ENCODE data around the gene PHYH. TPM values are rescaled to one million over a fixed set of nuclear protein-coding genes. Genes with fewer than 3 reads are reported as not detected.

Gene PHYH
- total RNA-seq = 10 to 100 TPM; 10.9 to 26.6 (median 17.3) TPM

DNA sequence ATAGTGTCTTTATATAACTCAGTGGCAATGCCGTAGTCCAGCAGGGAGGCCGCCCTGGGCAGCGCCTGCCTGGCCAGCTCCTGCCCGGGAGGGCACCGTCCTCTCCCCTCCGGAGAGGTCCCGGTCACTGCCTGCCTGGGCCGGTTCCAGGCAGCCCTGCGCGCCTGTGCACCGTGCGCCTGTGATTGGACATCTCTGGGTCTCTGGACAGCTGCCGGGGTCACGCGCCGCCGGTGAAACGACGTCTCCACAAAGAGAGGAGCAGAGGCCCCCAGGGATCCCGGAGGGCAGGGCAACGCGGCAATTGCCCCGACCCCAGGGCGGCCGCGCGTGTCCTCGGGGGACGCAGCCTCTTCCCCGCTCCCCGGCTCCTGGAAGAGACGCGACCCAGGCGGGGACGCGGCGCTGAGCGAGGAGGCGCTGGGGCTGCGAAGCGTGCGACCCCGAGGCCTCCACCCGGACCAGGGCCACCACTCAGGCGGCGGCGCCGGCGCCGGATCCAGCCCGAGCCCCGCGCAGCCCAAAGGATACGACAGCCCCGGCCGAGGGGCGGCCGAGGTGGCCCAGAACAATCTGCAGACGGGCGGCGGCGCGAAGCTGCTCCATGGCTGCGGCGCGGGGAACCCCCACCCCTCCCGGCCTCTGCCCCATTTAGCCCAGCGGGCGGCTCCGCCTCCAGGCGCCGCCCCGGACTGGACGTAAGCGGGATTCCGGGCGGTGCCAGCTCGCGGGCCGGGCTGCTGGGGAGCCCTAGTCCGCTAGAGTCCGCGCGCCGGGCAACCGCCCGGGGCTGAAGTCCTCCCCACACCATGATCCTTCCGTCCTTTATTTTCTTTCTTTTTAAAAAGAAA, at the start of gene PHYH:
Gene PHYH (minus strand): TSS at position 628 of the 851 bp plus-strand sequence. CDS start 22 bp downstream, at position 606.
- peak within 1 kb of the TSS; percentile 82 for H3K4me3 ChIP-seq (ENCODE audit: low read depth, poor library complexity, severe bottlenecking)
- intact Hi-C loops (cut with DNase I; ENCODE audit: low total_unique reads) = loop anchor here (1.0 kb wide), 1 partner anchor 47 kb away; no protein-coding TSS in a partner anchor
- TF ChIP-seq, protein P1, sequence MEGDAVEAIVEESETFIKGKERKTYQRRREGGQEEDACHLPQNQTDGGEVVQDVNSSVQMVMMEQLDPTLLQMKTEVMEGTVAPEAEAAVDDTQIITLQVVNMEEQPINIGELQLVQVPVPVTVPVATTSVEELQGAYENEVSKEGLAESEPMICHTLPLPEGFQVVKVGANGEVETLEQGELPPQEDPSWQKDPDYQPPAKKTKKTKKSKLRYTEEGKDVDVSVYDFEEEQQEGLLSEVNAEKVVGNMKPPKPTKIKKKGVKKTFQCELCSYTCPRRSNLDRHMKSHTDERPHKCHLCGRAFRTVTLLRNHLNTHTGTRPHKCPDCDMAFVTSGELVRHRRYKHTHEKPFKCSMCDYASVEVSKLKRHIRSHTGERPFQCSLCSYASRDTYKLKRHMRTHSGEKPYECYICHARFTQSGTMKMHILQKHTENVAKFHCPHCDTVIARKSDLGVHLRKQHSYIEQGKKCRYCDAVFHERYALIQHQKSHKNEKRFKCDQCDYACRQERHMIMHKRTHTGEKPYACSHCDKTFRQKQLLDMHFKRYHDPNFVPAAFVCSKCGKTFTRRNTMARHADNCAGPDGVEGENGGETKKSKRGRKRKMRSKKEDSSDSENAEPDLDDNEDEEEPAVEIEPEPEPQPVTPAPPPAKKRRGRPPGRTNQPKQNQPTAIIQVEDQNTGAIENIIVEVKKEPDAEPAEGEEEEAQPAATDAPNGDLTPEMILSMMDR (IDR thresholded peaks at IDR 0.05) = no peak
- TF ChIP-seq POLR2A (IDR thresholded peaks at IDR 0.05) = peak in 1 of 2 donors; percentile 51
- peak; percentile 80 to 98 for DNase-seq (ENCODE audit: low spot score in 2 of 2)
- WGBS, 2 donors = 1 to 2% methylated on average over 24 to 25 of the region's 88 CpGs

DNA sequence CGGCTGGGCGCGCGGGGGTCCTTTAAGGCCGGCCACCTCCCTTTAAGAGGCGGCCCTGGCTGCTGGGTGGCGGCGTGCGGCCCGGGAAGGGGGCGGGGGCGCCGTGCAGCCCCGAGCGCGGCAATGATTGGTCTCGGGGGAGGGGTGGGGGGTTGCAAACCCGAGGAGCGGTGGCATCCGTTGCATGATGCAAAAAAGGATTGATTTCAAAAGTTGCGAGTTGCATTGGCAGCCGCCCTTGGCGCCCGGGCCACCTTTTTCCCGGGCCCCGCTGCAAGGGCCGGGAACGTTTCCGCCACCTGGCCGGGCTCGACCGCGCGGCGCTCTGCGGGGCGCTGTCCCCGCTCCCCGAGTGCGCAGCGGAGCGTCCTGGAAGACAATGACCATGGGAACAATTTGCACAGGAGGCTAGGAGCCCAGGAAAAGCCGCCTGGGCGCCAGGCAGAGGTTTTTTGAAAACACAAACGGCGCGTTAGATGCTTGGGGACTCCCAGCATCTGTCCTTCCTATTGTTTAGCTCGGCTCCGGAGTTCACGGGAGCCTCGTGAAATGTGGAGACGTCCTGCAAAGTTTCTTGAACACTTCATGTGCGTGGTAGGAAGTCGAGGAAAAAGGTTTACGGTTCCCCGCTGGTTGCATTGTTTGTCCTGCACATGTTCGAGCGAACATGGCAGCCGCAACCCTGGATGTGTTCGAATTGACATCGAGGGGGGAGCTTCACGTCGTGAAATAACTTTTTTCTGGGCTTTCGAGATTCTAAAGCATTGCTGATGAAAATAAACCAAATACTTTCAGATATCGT, 48.6 kb upstream of the PHYH start, which contains the start of gene SEPHS1:
Gene SEPHS1 (minus strand): TSS at position 78 of the 802 bp plus-strand sequence. CDS start 3,343 bp downstream, outside the sequence.
- no peak for TF ChIP-seq POLR2A (IDR thresholded peaks at IDR 0.05)
- TF ChIP-seq, protein P1 (IDR thresholded peaks at IDR 0.05) = no peak
- 0% methylated on average over 54 to 57 of the region's 65 CpGs for WGBS, 2 donors
- intact Hi-C loops (cut with DNase I; ENCODE audit: low total_unique reads) = no loop called here
- peak within 1 kb of the TSS; percentile 85 for H3K4me3 ChIP-seq (ENCODE audit: low read depth, poor library complexity, severe bottlenecking)
- DNase-seq (ENCODE audit: low spot score in 2 of 2) = peak; percentile 47 to 93

DNA sequence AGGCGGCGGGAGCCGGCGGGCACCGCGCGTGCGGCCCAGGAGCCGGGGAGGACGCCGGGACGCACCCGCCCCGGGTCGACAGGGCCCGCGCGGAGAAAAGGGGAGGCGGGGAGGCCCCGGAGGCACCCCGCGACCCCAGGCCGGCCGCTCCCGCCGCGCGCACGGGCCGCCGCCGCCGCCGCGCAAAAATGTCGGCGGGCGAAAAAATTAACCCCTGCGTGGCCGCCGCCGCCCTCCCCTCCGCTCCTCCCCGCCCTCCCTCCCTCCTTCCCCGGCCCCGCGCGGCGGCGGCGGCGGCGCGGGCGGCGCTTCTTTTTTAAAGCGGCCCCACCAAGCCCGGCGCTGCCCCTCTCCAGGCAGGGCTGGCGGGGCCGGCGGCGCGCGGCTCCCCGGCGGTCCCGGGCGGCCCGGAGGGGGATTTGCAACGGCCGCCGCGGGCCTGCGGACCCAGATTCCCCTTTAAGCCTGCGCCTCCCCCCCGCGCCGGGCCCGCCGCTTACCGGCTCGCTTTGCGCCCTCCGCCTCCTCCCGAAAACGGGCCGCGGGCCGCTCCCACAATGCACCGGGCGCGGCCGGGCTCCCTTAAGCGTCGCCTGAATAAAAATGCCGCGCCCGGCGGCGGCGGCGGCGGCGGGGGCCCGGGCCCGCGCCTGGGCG, 47.8 kb upstream of the PHYH start:
- peak; percentile 73 to 95 for DNase-seq (ENCODE audit: low spot score in 2 of 2)
- WGBS, 2 donors = 0% methylated on average over 6 to 13 of the region's 109 CpGs

DNA sequence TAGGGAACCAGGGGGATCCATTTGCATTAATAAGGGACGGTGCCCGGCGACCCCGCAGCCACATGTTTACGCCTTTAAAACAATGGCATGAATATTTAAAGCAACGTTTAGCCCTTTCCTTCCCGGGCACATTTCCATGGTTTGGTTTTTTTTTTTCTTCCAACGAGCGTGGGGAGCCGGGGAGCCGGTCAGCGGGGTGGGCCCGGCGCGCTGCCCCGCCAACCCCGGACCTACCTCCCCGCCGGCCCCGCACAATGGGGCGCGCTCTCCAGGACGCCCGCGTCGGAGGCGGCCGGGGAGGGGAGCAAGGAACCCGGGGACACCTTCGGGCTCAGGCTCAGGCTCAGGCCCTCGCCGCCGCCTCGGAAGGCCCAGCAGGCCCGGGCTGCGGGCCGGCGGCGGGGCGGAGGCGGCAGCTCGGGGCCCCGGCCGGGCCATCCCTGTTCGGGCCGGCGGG, 47.2 kb upstream of the PHYH start:
- TF ChIP-seq, protein P1 (IDR thresholded peaks at IDR 0.05) = no peak
- no peak for TF ChIP-seq POLR2A (IDR thresholded peaks at IDR 0.05)
- intact Hi-C loops (cut with DNase I; ENCODE audit: low total_unique reads) = no loop called here
- no peak for DNase-seq (ENCODE audit: low spot score in 2 of 2)
- H3K4me3 ChIP-seq (ENCODE audit: low read depth, poor library complexity, severe bottlenecking) = peak overlapping the region; percentile 85
- WGBS, 2 donors = 1% methylated on average over 29 to 36 of the region's 47 CpGs

More for the DNA sequence above, 47.8 kb upstream of the PHYH start:
- intact Hi-C loops (cut with DNase I; ENCODE audit: low total_unique reads) = no loop called here
- H3K4me3 ChIP-seq (ENCODE audit: low read depth, poor library complexity, severe bottlenecking) = peak overlapping the region; percentile 36
- no peak for TF ChIP-seq POLR2A (IDR thresholded peaks at IDR 0.05)
- TF ChIP-seq, protein P1 (IDR thresholded peaks at IDR 0.05) = no peak
